Measurements from ENCODE around the gene LDB3.

Gene LDB3

DNA sequence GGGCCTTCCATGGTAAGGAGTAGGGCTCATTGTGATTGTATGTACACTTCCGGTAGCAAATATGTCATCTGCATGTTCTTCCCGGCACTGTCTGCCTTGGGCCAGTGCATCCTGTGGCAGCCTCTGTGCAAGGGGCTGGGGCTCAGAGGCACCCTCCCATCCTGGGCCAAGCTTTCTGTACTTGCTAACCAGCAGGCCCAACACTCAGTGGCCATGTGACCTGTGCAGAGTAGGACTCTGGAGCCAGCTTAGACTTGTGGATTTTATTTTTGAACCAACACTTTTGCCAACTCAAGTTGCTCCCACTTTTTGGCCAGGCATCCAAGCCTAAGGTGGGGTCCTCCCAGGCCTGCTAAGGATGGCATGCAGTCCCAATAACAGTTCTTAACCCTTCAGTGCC is 25.0 kb downstream of the LDB3 start:
- DNase-seq (ENCODE audit: low spot score): no peak
- in situ Hi-C loops (cut with MboI; ENCODE audit: low sequenced_read_pairs, unreplicated experiment): no loop called here
- TF ChIP-seq, protein P1, sequence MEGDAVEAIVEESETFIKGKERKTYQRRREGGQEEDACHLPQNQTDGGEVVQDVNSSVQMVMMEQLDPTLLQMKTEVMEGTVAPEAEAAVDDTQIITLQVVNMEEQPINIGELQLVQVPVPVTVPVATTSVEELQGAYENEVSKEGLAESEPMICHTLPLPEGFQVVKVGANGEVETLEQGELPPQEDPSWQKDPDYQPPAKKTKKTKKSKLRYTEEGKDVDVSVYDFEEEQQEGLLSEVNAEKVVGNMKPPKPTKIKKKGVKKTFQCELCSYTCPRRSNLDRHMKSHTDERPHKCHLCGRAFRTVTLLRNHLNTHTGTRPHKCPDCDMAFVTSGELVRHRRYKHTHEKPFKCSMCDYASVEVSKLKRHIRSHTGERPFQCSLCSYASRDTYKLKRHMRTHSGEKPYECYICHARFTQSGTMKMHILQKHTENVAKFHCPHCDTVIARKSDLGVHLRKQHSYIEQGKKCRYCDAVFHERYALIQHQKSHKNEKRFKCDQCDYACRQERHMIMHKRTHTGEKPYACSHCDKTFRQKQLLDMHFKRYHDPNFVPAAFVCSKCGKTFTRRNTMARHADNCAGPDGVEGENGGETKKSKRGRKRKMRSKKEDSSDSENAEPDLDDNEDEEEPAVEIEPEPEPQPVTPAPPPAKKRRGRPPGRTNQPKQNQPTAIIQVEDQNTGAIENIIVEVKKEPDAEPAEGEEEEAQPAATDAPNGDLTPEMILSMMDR (IDR thresholded peaks at IDR 0.05; ENCODE audit: borderline replicate concordance, control extremely low read depth, extremely low read depth, insufficient read depth, missing control alignments): no peak

DNA sequence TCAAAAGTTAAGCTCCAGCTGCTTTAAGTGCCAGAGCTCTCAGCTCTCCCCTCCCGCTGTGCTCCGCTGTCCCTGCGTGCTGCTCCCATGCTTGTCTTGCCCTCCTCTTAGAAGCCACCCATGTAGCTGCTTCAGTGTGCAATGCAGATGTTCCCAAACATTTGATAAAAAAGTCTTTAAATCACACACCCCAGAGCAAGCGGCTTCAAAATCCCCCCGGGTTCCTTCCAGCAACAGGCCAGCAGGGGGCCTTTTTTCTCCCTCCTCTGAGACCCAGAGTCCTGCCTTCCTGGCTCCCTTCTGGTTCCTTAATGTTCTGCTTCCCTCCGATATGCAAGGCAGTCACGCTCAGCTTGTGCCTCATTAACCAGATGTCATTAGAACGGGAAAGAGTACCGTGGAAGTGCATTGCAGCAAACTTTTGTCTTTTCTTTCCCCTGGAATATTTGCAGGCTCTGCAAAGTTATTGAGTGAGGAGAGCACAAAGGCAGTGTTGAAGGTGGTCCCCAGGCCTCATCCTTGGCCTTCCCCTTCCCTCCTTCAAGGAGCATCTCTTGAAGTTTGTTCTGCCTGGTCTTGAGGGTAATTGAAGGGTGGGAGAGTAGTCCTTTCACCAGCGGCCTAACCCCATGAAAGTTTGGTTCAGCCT is 25.5 kb downstream of the LDB3 start:
- TF ChIP-seq, protein P1 (IDR thresholded peaks at IDR 0.05; ENCODE audit: borderline replicate concordance, control extremely low read depth, extremely low read depth, insufficient read depth, missing control alignments): peak; percentile 12
- in situ Hi-C loops (cut with MboI; ENCODE audit: low sequenced_read_pairs, unreplicated experiment): no loop called here
- DNase-seq (ENCODE audit: low spot score): peak; percentile 66

DNA sequence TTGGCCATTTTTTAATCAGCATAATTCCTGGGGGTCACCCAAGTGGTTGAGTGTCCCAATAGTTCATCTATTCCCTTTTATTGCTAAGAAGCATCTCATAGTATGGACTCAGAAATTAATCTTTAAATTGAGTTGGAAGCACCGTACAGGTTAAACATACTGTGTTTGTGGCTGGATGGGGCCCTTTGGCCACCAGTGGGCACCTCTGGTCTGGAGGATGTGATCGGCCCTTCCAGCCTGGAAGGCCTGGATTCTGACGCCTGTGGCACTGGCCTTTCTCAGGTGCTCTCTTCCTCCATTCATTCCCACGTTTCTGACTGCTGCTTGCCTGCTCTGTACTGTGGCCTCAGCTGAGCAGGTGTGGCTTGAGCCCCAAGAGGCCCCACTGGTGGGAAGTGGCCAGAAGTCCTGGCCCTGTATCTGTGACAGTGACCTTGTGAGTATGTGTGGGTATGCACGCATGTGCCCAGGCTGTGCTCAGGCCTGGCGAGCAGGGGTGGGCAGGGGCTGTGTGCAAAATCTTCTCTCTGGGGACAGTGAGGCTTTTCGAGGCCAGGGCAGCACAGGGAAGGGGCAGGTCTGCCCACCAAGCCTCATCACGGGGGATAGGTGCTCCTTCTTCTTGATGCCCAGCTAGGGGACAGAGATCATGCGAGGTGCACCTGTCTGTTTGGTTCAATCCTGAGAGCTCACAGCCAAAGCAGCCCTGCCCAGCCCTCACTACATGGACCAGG is 30.1 kb downstream of the LDB3 start:
- no peak for DNase-seq (ENCODE audit: low spot score)
- in situ Hi-C loops (cut with MboI; ENCODE audit: low sequenced_read_pairs, unreplicated experiment): no loop called here
- TF ChIP-seq, protein P1 (IDR thresholded peaks at IDR 0.05; ENCODE audit: borderline replicate concordance, control extremely low read depth, extremely low read depth, insufficient read depth, missing control alignments): no peak

DNA sequence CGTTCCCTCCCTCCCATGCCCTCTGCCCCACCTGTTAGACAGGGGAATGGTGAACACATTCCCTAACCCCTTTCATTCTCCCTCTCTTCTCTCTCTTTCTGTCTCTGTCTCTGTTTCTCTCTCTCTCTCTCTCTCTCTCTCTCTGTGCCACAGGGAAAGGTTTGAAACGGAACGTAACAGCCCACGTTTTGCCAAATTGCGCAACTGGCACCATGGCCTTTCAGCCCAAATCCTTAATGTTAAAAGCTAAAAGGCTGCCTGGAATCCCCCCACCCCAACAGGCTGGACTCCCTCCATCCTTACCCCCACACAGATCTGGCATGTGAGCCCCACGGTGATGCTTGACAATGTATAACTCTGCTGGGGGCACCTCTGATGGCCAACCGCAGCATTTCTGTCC is 30.8 kb downstream of the LDB3 start:
- TF ChIP-seq, protein P1 (IDR thresholded peaks at IDR 0.05; ENCODE audit: borderline replicate concordance, control extremely low read depth, extremely low read depth, insufficient read depth, missing control alignments): no peak
- in situ Hi-C loops (cut with MboI; ENCODE audit: low sequenced_read_pairs, unreplicated experiment): no loop called here
- no peak for DNase-seq (ENCODE audit: low spot score)

DNA sequence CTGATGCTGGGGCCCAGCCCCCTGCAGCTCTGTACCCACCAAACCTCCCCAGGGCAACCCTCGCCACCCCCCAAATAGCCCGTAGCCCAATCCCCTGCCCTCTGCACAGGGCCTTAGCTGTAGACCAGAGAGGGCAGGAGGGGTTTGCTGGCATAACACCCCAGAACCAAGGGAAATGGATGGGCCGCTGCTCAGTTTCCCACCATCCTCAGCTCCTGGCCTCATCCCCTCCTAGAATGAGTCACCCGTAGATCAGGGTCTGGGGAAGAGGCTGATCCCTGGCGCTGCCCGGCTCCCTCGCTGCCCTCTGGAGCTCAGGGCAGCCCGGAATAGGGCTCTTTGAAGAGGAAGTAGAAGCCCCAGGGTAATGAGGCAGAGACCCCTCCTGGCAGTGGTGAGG is 31.2 kb downstream of the LDB3 start:
- no peak for DNase-seq (ENCODE audit: low spot score)
- TF ChIP-seq, protein P1 (IDR thresholded peaks at IDR 0.05; ENCODE audit: borderline replicate concordance, control extremely low read depth, extremely low read depth, insufficient read depth, missing control alignments): no peak
- in situ Hi-C loops (cut with MboI; ENCODE audit: low sequenced_read_pairs, unreplicated experiment): no loop called here

DNA sequence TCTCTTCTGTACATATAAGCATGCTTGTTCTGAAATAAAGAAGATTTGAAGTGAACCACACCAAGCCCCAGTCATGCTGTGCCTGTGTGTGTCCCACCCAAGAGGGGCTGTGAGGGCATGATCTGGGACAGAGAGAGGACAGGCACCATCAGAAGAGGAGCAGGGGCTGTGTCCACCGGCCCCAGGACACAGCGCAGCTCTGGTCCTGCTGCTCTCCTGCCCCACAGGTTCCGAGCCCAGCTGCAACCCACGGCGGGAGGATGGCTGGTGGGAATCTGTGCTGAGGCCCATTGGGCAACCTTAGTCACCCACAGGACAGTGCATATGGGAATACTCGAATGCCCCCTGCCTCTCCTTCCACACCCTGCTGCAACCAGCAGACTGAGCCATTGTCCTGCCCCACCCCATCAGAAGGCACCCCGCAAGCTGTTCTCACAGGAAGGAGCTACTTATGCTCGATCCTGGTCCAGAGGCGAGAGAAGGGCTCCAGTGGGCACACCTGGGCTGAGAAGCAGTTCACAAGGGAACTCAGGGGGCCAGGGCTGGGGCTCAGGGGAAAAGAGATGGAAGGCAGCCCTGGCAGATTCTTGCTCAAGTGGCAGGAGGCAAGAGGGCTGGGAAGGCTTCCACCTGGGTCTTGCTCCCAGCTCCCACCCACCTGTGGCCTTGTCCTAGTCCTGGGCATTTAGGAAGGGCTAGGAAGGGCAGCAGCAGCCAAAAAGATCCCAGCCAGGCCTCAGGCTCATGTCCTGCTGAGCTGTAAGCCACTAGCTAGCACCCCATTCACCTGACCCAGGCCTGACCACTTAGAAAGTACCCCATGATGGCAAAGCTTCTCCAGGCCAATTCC is 31.9 kb downstream of the LDB3 start:
- TF ChIP-seq, protein P1 (IDR thresholded peaks at IDR 0.05; ENCODE audit: borderline replicate concordance, control extremely low read depth, extremely low read depth, insufficient read depth, missing control alignments): no peak
- DNase-seq (ENCODE audit: low spot score): no peak
- in situ Hi-C loops (cut with MboI; ENCODE audit: low sequenced_read_pairs, unreplicated experiment): no loop called here
